ENCODE measurements around the gene HDAC4. TPM values are rescaled to one million over a fixed set of nuclear protein-coding genes. Genes with fewer than 3 reads are reported as not detected.

The HDAC4 gene
- total and polyA plus RNA-seq, 2 of the 4 experiments (the other 2 are of a cell fraction), result 4.1 to 7.2 TPM

DNA sequence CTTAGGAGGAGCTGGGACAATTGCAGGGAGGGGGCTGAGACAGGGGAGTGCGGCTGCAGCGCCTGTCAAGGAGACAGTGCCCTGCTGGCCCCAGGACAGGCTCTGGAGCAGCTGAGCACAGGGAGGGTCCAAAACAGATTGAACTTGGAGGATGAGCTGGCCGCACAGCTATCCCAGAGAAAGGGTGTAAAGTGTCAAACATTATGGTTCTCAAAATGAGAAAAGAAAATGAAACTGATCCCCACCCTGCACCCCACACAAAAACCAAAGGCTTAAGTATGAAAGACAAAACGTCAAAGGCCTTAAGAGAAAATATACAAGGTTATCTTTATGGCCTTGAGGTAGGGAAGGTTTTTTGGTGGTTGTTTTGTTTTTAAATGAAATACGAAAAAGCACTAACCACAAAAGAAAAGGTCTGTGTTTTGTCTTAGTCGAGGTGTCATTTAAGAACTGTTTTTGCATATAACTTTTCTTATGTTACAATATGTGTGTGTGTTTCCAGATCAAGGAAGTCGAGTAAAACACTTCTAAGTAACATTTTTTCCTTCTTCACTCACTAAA is 111.8 kb downstream of the HDAC4 start:
- Histone ChIP-seq H3K4ac (ENCODE audit: low read depth, low read length) (peak overlapping the region; percentile 80), H4K5ac (ENCODE audit: low read depth, low read length) (peak overlapping the region; percentile 65; the same call in 1 of the 2 replicates), H3K27ac (ENCODE audit: insufficient read depth, low read length) (peak overlapping the region; percentile 65), H3K9ac (ENCODE audit: low read depth, low read length) (peak overlapping the region; percentile 54), H3K23ac (ENCODE audit: low read depth, low read length) (peak overlapping the region; percentile 93), H3K18ac (ENCODE audit: low read depth, low read length) (peak overlapping the region; percentile 42; the same call in 1 of the 2 replicates), H3K27me3 (ENCODE audit: control insufficient read depth, insufficient read depth, low read length) (no peaks in the 10 kb centered on the region), H3K9me3 (ENCODE audit: control insufficient read depth, insufficient read depth, low read length) (no peaks in the 10 kb centered on the region), H3K9me1 (ENCODE audit: insufficient read depth, low read length) (peaks cover 24% of the 10 kb centered on the region), H3K4me1 (ENCODE audit: control insufficient read depth, insufficient read depth, low read length) (peaks cover 57% of the 10 kb centered on the region), H3K14ac (replicated peaks; ENCODE audit: low read depth, low read length) (peak overlapping the region; percentile 79), H3K4me3 (ENCODE audit: insufficient read depth, low read depth, low read length) (no peak overlapping the region), H2AK9ac (replicated peaks; ENCODE audit: low read depth, low read length, poor library complexity) (peak overlapping the region; percentile 76), H3K79me1 (ENCODE audit: low read depth in 1 of 2, low read length in 2 of 2) (peaks cover 49 to 81% of the 10 kb centered on the region in 2 experiments), H2BK20ac (ENCODE audit: low read depth, low read length) (peak overlapping the region; percentile 91), H2BK120ac (ENCODE audit: low read depth, low read length) (peak overlapping the region; percentile 83), H4K91ac (ENCODE audit: insufficient read depth, low read depth, low read length) (peak overlapping the region; percentile 77), H2BK15ac (ENCODE audit: low read depth, low read length) (peak overlapping the region; percentile 34; the same call in 1 of the 3 replicates), H4K8ac (ENCODE audit: low read depth in 2 of 2, low read length in 2 of 2) (peak overlapping the region; percentile 26 to 53; a peak in 3 of 4 replicates), H3K4me2 (ENCODE audit: low read depth, low read length) (peak overlapping the region; percentile 64), H3K56ac (ENCODE audit: extremely low read depth, insufficient read depth, low read length) (peak overlapping the region; percentile 61; the same call in 1 of the 2 replicates), H4K20me1 (ENCODE audit: insufficient read depth, low read length) (peaks cover 2% of the 10 kb centered on the region; the same call in 1 of the 2 replicates), H2BK5ac (ENCODE audit: low read depth, low read length, poor library complexity, severe bottlenecking) (peak overlapping the region; percentile 74), H3K36me3 (ENCODE audit: control insufficient read depth, insufficient read depth, low read length) (no peaks in the 10 kb centered on the region), H2AFZ (replicated peaks; ENCODE audit: low read length, poor library complexity) (peak overlapping the region; percentile 81), H2AK5ac (ENCODE audit: low read depth, low read length) (peak overlapping the region; percentile 48; the same call in 1 of the 2 replicates)
- BruUV-seq (replicated peaks), result no TSS peak
- intact Hi-C loops (cut with micrococcal nuclease) (loop anchor here (5.0 kb wide), 1 partner anchor 62 kb away; no protein-coding TSS in a partner anchor), dilution Hi-C loops (cut with HindIII; ENCODE audit: low sequenced_read_pairs, unreplicated experiment) (no loop called here), in situ Hi-C loops (cut with MboI; ENCODE audit: low sequenced_read_pairs) (no loop called here)
- POLR2A ChIA-PET (ENCODE audit: unreplicated experiment), result no interaction called here
- 50% methylated on average over 2 of the region's 7 CpGs; no CpG with 5 or more reads in 1 of the 2 experiments for WGBS, 2 experiments (ENCODE audit: extremely low coverage in 2 of 2, insufficient read length in 1 of 2)
- TF ChIP-seq, protein P1, sequence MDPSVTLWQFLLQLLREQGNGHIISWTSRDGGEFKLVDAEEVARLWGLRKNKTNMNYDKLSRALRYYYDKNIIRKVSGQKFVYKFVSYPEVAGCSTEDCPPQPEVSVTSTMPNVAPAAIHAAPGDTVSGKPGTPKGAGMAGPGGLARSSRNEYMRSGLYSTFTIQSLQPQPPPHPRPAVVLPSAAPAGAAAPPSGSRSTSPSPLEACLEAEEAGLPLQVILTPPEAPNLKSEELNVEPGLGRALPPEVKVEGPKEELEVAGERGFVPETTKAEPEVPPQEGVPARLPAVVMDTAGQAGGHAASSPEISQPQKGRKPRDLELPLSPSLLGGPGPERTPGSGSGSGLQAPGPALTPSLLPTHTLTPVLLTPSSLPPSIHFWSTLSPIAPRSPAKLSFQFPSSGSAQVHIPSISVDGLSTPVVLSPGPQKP (IDR thresholded peaks at IDR 0.05; ENCODE audit: borderline replicate concordance, low read depth, low read length), result no peak
- TF ChIP-seq MAZ (IDR thresholded peaks at IDR 0.05; ENCODE audit: borderline replicate concordance, low read depth, low read length), result no peak
- CTCF ChIA-PET, result no interaction called here
- DNase-seq, result no peak
- ATAC-seq (ENCODE audit: low read depth), result peak; percentile 29; the same call in 1 of the 2 replicates

Data from IMR-90 (cell line).